Fibroblast of lung (primary cell): Measurements from ENCODE around the gene LPA. TPM values are rescaled to one million over a fixed set of nuclear protein-coding genes. Genes with fewer than 3 reads are reported as not detected.
"Not testable (repeated sequence)": the region's sequence is repeated elsewhere in the genome, so short reads cannot be mapped to it uniquely, and the experiment has no call there.

Source experiments
- DNase-seq, 2 donors: peaks; one replicate each; pipeline versions ENCODE4 v3.0.0 to v3.0.0-alpha.2; 2010; ENCODE audit warnings: low read depth in 2 of 2
- H2AFZ ChIP-seq: 2 replicates; pipeline ENCODE4 v1.5.1; 2012; ENCODE audit warnings: low read length, control low read depth, inconsistent platforms
- H3K27ac ChIP-seq: 2 replicates; pipeline ENCODE4 v1.5.1; 2011; ENCODE audit warnings: low read length, control low read depth; ENCODE audit not compliant: insufficient read depth
- H3K27me3 ChIP-seq: 2 replicates; pipeline ENCODE4 v1.5.1; 2011; ENCODE audit warnings: mild to moderate bottlenecking, low read length; ENCODE audit not compliant: control insufficient read depth, insufficient read depth
- H3K36me3 ChIP-seq: 2 replicates; pipeline ENCODE4 v1.5.1; 2011; ENCODE audit warnings: low read length; ENCODE audit not compliant: control insufficient read depth, insufficient read depth
- H3K4me1 ChIP-seq: 2 replicates; pipeline ENCODE4 v1.5.1; 2011; ENCODE audit warnings: low read length; ENCODE audit not compliant: control insufficient read depth, insufficient read depth; ENCODE audit errors: extremely low read depth
- H3K4me2 ChIP-seq: 2 replicates; pipeline ENCODE4 v1.5.1; 2011; ENCODE audit warnings: low read length, control low read depth; ENCODE audit not compliant: insufficient read depth; ENCODE audit errors: extremely low read depth
- H3K4me3 ChIP-seq, 4 experiments: fragments of 200-600 bp in 1 of 4; sonication (generic) in 1 of 4; replicated peaks in 1 of 4; 2 replicates each; pipeline ENCODE4 v1.5.1; 2011 to 2016; ENCODE audit warnings: low read length in 4 of 4, low read depth in 3 of 4, mild to moderate bottlenecking in 3 of 4, control low read depth in 2 of 4, inconsistent platforms in 1 of 4, mixed read lengths in 1 of 4; ENCODE audit not compliant: insufficient read depth in 1 of 4; ENCODE audit errors: control extremely low read depth in 1 of 4
- H3K79me2 ChIP-seq: 2 replicates; pipeline ENCODE4 v1.5.1; 2012; ENCODE audit warnings: mild to moderate bottlenecking, low read length, inconsistent platforms; ENCODE audit not compliant: control insufficient read depth, insufficient read depth
- H3K9ac ChIP-seq: 2 replicates; pipeline ENCODE4 v1.5.1; 2011; ENCODE audit warnings: mild to moderate bottlenecking, low read length, control low read depth; ENCODE audit not compliant: insufficient read depth
- H3K9me3 ChIP-seq: 2 replicates; pipeline ENCODE4 v1.5.1; 2012; ENCODE audit warnings: low read depth, low read length; ENCODE audit not compliant: control insufficient read depth, insufficient read depth
- H4K20me1 ChIP-seq: 2 replicates; pipeline ENCODE4 v1.5.1; 2011; ENCODE audit warnings: low read length; ENCODE audit not compliant: control insufficient read depth, insufficient read depth; ENCODE audit errors: extremely low read depth
- CTCF ChIP-seq, 2 donors: IDR thresholded peaks in 1 of 2; conservative IDR thresholded peaks in 1 of 2; 1 replicate in 1 of 2; 2 replicates in 1 of 2; pipeline ENCODE4 v1.5.1; 2011 to 2012; ENCODE audit warnings: low read length in 2 of 2, control low read depth in 1 of 2, inconsistent platforms in 1 of 2, low read depth in 1 of 2, mild to moderate bottlenecking in 1 of 2
- EZH2 ChIP-seq: IDR thresholded peaks from 2 replicates; pipeline ENCODE4 v1.5.1; 2012; ENCODE audit warnings: low read length, control low read depth, mild to moderate bottlenecking; ENCODE audit errors: missing control alignments
- polyA plus RNA-seq, 2 donors: library from polyadenylated mRNA; depleted of rRNA in 1 of 2; stranded (reverse) in 1 of 2; unstranded in 1 of 2; fragments of >200 nt; gene quantifications; 2 replicates each; pipeline ENCODE4 v1.2.1, GENCODE V29; 2011 to 2012; ENCODE audit warnings: missing spikeins in 1 of 2
- total RNA-seq: library from RNA; depleted of rRNA; stranded (reverse); fragments of >200 nt; gene quantifications from 2 replicates; pipeline ENCODE4 v1.2.1, GENCODE V29; 2014

The LPA gene
- total and polyA plus RNA-seq, 2 donors (not counting 1 experiment from before 2014, with no cell fraction given): not detected

GRCh38 chr6:160690458-160690857, 26.4 kb upstream of the LPA start:
- Histone ChIP-seq H3K4me2 (no peak overlapping the region), H3K4me3 (no peak overlapping the region), H3K36me3 (no peaks in the 10 kb centered on the region), H3K9me3 (no peaks in the 10 kb centered on the region), H3K79me2 (no peaks in the 10 kb centered on the region), H4K20me1 (no peaks in the 10 kb centered on the region), H3K9ac (no peak overlapping the region), H3K27me3 (no peaks in the 10 kb centered on the region), H3K27ac (no peak overlapping the region), H2AFZ (no peak overlapping the region), H3K4me1 (no peaks in the 10 kb centered on the region)
- no peak for TF ChIP-seq CTCF (conservative IDR thresholded peaks at IDR 0.05 in 1 of 2, IDR thresholded peaks at IDR 0.05 in 1 of 2; ENCODE audit: low read depth in 1 of 2, low read length in 2 of 2)
- TF ChIP-seq EZH2: no peak
- DNase-seq: no peak

GRCh38 chr6:160685762-160686450, 21.8 kb upstream of the LPA start:
- no peaks in the 10 kb centered on the region for H3K9me3 ChIP-seq
- H3K4me2 ChIP-seq: no peak overlapping the region
- no peaks in the 10 kb centered on the region for H4K20me1 ChIP-seq
- H3K27me3 ChIP-seq: no peaks in the 10 kb centered on the region
- no peak overlapping the region for H3K27ac ChIP-seq
- no peaks in the 10 kb centered on the region for H3K4me1 ChIP-seq
- no peak overlapping the region for H2AFZ ChIP-seq
- no peak for DNase-seq
- H3K79me2 ChIP-seq: no peaks in the 10 kb centered on the region
- TF ChIP-seq CTCF (conservative IDR thresholded peaks at IDR 0.05 in 1 of 2, IDR thresholded peaks at IDR 0.05 in 1 of 2; ENCODE audit: low read depth in 1 of 2, low read length in 2 of 2) (no peak), EZH2 (no peak)
- H3K4me3 ChIP-seq: no peak overlapping the region
- H3K9ac ChIP-seq: no peak overlapping the region
- no peaks in the 10 kb centered on the region for H3K36me3 ChIP-seq

GRCh38 chr6:160685101-160685761, 21.2 kb upstream of the LPA start:
- not testable (repeated sequence) for H3K27ac ChIP-seq, H3K79me2 ChIP-seq, H3K4me3 ChIP-seq, H3K36me3 ChIP-seq, H4K20me1 ChIP-seq, DNase-seq, H2AFZ ChIP-seq, H3K9me3 ChIP-seq, H3K4me1 ChIP-seq, H3K4me2 ChIP-seq, H3K27me3 ChIP-seq, H3K9ac ChIP-seq
